ENCODE results near the gene TTC23.

The TTC23 gene

DNA sequence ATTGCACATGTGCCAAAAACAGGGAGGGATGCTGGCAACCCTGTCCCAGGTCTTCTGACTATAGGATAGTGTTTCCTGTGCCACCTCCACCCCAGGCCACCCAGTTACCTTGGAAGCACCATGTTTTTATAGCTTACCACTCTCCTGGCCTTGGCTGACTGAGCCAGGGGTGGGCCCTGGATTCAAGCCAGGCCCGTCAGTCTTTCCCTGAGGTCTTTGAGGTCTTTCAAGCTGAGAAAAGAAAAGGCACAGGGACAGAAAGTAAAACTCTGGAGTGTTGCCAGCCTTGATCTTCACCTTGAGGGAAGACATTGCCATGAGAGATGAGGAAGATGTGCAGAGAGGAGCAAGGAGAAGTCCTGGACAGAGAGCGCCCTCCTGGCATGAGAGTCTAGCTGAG is 98.2 kb downstream of the TTC23 start:
- H3K27ac ChIP-seq: no peak overlapping the region
- no peak for TF ChIP-seq CTCF (conservative IDR thresholded peaks at IDR 0.05)

- no peak for TF ChIP-seq CTCF (conservative IDR thresholded peaks at IDR 0.05)
- peak overlapping the region; percentile 70 for H3K27ac ChIP-seq
Observed at GRCh38 chr15:99149366-99149765, 100.0 kb downstream of the TTC23 start.

GRCh38 chr15:99148851-99149276 is 100.5 kb downstream of the TTC23 start:
- TF ChIP-seq CTCF (conservative IDR thresholded peaks at IDR 0.05): no peak

DNA sequence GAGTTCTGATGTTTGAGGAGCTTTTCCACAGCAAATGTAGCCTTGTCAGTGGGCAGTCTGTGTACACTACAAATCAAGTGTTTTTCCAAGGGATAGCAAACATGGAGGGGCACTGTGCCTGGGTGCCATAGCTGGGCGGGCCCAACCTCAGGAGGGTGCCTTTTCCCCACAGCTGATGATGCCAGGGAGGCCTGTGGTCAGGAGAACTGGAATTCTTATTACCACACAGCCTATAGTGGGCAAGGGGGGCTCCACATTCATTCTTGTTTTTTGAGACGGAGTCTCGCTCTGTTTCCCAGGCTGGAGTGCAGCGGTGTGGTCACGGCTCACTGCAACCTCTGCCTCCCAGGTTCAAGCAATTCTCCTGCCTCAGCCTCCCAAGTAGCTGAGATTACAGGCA is 102.7 kb downstream of the TTC23 start:
- no peak for TF ChIP-seq CTCF (conservative IDR thresholded peaks at IDR 0.05)
- H3K27ac ChIP-seq: no peak overlapping the region; the same call in 1 of the 2 replicates

More at GRCh38 chr15:99148851-99149276, 100.5 kb downstream of the TTC23 start:
- peak overlapping the region; percentile 70 for H3K27ac ChIP-seq

DNA sequence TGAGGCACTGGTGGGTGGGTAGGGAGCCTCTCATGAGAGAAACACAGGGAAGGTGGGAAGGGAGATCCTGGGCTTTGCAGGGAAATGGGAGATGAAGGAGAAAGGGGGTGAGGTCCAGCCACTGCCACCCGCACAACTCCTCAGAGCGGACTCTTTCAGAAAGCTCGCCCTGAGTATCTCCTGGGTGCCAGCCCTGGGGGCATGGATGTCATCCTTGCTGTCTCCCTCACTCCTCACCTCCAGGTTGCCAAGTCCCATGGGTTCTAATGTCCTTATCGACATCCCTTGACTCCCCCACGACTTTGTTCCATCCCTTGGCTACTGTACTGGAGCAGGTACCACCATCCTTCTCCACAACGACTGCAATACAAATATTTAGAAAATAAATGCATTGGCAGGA is 103.6 kb downstream of the TTC23 start:
- TF ChIP-seq CTCF (conservative IDR thresholded peaks at IDR 0.05): no peak
- H3K27ac ChIP-seq: no peak overlapping the region; the same call in 1 of the 2 replicates

DNA sequence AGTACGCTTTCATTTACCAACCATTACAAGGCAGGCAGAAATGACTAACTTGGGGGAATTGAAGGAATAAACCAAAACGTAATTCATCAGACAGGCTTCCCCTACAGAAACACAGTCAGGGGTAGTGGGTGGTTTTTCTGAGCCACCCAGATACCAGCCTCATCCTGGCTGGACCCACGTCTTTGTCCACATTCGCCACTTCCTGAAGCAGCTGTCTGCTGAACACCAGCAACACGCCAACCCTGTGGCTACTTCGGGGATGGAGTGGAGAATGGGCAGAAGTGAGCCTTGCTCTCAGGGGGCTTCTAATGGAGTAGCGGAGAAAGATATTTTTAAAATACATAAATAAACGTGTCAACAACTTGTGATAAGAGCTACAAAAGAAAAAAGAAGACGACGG is 104.4 kb downstream of the TTC23 start:
- peak overlapping the region; percentile 76; the same call in 1 of the 2 replicates for H3K27ac ChIP-seq
- TF ChIP-seq CTCF (conservative IDR thresholded peaks at IDR 0.05): no peak

- H3K27ac ChIP-seq: peak overlapping the region; percentile 76
- no peak for TF ChIP-seq CTCF (conservative IDR thresholded peaks at IDR 0.05)
Observed at GRCh38 chr15:99143655-99144610, 105.4 kb downstream of the TTC23 start.
